K562 (cell line): ENCODE measurements around the gene GMPR. TPM values are rescaled to one million over a fixed set of nuclear protein-coding genes. Genes with fewer than 3 reads are reported as not detected.

ENCODE experiments used
- DEAF1 ChIP-seq: fragments of 450-650 bp; formaldehyde crosslinking; IDR thresholded peaks from 2 replicates; pipeline ENCODE4 v1.4.0; 2020; ENCODE audit warnings: mild to moderate bottlenecking, moderate library complexity
- HNRNPL ChIP-seq: fragments of 200-400 bp; formaldehyde crosslinking; IDR thresholded peaks from 2 replicates; pipeline ENCODE4 v1.6.1; 2017; ENCODE audit warnings: low read depth, mild to moderate bottlenecking, low read length
- NONO ChIP-seq, 2 experiments: fragments of 200-400 bp in 1 of 2; fragments of 450-650 bp in 1 of 2; formaldehyde crosslinking in 1 of 2; IDR thresholded peaks; 2 replicates each; pipeline ENCODE4 v1.6.1; 2017; ENCODE audit warnings: low read depth in 2 of 2, mild to moderate bottlenecking in 2 of 2, moderate library complexity in 2 of 2, low read length in 1 of 2
- NR1H2 ChIP-seq: sonication (generic); formaldehyde crosslinking; IDR thresholded peaks from 2 replicates; pipeline ENCODE4 v1.4.0; 2020; ENCODE audit warnings: mild to moderate bottlenecking, missing genetic modification reagents
- ZBTB40 ChIP-seq, 2 experiments: fragments of 450-650 bp in 1 of 2; sonication (generic) in 1 of 2; formaldehyde crosslinking in 1 of 2; IDR thresholded peaks; 2 replicates each; pipeline versions ENCODE4 v1.7.1 to v1.9.0; 2016 to 2022; ENCODE audit warnings: inconsistent platforms in 1 of 2, mild to moderate bottlenecking in 1 of 2, missing genetic modification reagents in 1 of 2
- ZNF584 ChIP-seq: fragments of 200-800 bp; sonication (Bioruptor generic); IDR thresholded peaks from 2 replicates; pipeline ENCODE4 v1.6.1; 2016; ENCODE audit warnings: low read depth, mild to moderate bottlenecking, missing genetic modification characterization, missing compliant biosample characterization
- ZNF830 ChIP-seq: fragments of 250-450 bp; sonication (Bioruptor Pico); IDR thresholded peaks from 2 replicates; pipeline ENCODE4 v1.5.0; 2021; ENCODE audit warnings: mild to moderate bottlenecking
- polyA plus RNA-seq, 8 experiments: library from polyadenylated mRNA; depleted of rRNA in 4 of 8; stranded (reverse) in 5 of 8; unstranded in 3 of 8; fragments of >200 nt; fragmentation: Nextera tagmentation in 2 of 8; fragmentation: Illumina TruSeq in 1 of 8; extraction: Ambion mirVana in 2 of 8; extraction: Trizol in 1 of 8; gene quantifications; 2 replicates each; pipeline versions ENCODE4 v1.2.1 to v1.2.3, GENCODE V29; 2011 to 2014; ENCODE audit warnings: inconsistent platforms in 1 of 8, missing spikeins in 1 of 8
- total RNA-seq, 7 experiments: library from RNA; depleted of rRNA in 6 of 7; stranded (reverse); fragments of >200 nt in 6 of 7; fragmentation: Illumina TruSeq in 2 of 7; extraction: Trizol in 2 of 7; gene quantifications; 2 replicates each; pipeline versions ENCODE4 v1.2.1 to v1.2.3, GENCODE V29; 2011 to 2021; ENCODE audit warnings: low replicate concordance in 1 of 7
- TF ChIP-seq, protein P1 (sequence below): fragments of 150-350 bp; conservative IDR thresholded peaks from 2 replicates; pipeline ENCODE4 v1.6.1; 2014; ENCODE audit warnings: low read length

Gene GMPR
- total and polyA plus RNA-seq, 9 of the 15 experiments (the other 6 are each of a cell fraction or from before 2014, with no cell fraction given) = 34.6 to 83.7 (median 49.8) TPM

DNA sequence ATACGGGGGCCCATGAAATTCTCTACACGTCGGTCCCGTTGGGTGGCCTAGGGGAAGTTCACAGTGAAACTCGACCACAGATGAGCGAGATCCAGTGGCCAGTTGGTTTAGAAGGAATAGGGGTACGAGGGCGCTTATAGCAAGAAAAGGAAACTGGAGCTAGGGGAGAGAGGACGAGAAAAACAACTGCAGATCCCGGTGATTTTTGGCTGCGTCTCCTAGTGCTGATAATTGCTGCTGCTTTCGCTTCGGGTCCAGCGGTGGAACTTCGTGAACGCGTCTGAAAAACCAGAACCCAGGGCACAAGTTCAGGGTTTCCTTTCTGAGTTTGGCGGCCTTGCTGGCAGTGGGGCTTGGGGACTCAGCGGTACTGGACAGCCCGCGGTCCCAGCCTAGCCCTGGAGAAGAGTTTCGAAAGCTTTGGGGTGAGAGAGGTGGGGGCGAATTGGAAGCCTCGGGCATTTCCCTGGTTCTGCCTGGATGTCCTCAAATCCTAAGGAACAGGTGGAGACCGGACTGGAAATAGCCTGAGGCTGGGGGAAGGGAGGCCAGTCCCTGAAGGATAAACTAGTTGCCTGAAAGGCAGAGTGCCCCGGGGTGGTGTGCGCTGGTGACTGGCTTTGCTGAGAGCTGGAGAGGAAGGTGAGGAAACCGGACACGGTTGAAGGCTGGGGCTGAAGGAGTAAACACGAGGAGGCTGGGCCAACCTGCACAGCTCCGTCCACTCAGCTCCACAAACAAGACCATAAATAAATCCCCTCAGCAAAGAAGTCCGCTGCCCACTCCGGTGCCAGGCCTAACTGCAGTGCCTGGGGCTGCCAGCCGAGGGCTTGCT is 793 bp downstream of the GMPR start (continued):
- TF ChIP-seq, protein P1, sequence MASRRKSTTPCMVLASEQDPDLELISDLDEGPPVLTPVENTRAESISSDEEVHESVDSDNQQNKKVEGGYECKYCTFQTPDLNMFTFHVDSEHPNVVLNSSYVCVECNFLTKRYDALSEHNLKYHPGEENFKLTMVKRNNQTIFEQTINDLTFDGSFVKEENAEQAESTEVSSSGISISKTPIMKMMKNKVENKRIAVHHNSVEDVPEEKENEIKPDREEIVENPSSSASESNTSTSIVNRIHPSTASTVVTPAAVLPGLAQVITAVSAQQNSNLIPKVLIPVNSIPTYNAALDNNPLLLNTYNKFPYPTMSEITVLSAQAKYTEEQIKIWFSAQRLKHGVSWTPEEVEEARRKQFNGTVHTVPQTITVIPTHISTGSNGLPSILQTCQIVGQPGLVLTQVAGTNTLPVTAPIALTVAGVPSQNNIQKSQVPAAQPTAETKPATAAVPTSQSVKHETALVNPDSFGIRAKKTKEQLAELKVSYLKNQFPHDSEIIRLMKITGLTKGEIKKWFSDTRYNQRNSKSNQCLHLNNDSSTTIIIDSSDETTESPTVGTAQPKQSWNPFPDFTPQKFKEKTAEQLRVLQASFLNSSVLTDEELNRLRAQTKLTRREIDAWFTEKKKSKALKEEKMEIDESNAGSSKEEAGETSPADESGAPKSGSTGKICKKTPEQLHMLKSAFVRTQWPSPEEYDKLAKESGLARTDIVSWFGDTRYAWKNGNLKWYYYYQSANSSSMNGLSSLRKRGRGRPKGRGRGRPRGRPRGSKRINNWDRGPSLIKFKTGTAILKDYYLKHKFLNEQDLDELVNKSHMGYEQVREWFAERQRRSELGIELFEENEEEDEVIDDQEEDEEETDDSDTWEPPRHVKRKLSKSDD = no peak
- TF ChIP-seq DEAF1 (CRISPR knock-in tag) (no peak), NONO (IDR thresholded peaks at IDR 0.05; ENCODE audit: low read depth in 2 of 2, low read length in 1 of 2) (no peak; a peak in 1 of 4 replicates), HNRNPL (no peak), ZNF584 (no peak), ZNF830 (CRISPR knock-in tag) (no peak), ZBTB40 (IDR thresholded peaks at IDR 0.05) (peak; percentile 58), ZBTB40 (CRISPR knock-in tag; IDR thresholded peaks at IDR 0.05) (no peak), NR1H2 (CRISPR knock-in tag) (no peak)
